Fibroblast of skin of scalp (primary cell): ENCODE data around the gene CHAF1B. TPM values are rescaled to one million over a fixed set of nuclear protein-coding genes. Genes with fewer than 3 reads are reported as not detected.
"Not testable (repeated sequence)": the region's sequence is repeated elsewhere in the genome, so short reads cannot be mapped to it uniquely, and the experiment has no call there.

Experiments used
- DNase-seq: peaks from one replicate; pipeline ENCODE4 v3.0.0-alpha.2; 2013
- polyA plus RNA-seq, 2 experiments: library from polyadenylated mRNA; unstranded; fragments of 120-200 nt; gene quantifications; one replicate each; pipeline ENCODE4 v1.2.1, GENCODE V29; 2013; ENCODE audit not compliant: insufficient read length in 2 of 2

The CHAF1B gene
- polyA plus RNA-seq (2013, experiment 1 of 2; ENCODE audit: insufficient read length) = 8.3 TPM
- polyA plus RNA-seq (2013, experiment 2 of 2; ENCODE audit: insufficient read length) = 8.4 TPM

GRCh38 chr21:36385233-36386030 is at the start of gene CHAF1B:
Gene CHAF1B (plus strand): TSS chr21:36385392. CDS start chr21:36386137, 745 bp downstream.
- peak; percentile 78 for DNase-seq

DNA sequence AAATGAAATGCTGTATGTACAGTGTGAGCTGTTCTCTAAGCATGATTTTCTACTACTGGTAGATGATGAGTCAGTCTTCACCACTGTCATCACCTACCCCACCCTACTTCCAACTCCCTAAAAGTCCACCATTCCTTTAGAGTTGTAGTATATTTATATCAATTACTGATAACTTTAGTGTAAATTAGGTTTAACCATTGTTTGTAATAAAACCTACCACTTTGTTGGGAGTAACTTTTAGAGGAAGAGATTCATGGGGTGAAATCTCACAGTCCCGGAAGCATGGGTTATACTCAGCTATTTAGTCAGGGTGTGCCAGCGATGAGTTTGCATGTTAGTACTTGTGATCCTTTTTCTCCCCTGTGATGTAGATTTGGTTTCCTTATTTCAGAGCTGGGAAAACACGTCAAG is 48.1 kb upstream of the CHAF1B start:
- DNase-seq = peak; percentile 78

- DNase-seq = no peak
Measured at GRCh38 chr21:36338975-36339374, 46.2 kb upstream of the CHAF1B start.

DNA sequence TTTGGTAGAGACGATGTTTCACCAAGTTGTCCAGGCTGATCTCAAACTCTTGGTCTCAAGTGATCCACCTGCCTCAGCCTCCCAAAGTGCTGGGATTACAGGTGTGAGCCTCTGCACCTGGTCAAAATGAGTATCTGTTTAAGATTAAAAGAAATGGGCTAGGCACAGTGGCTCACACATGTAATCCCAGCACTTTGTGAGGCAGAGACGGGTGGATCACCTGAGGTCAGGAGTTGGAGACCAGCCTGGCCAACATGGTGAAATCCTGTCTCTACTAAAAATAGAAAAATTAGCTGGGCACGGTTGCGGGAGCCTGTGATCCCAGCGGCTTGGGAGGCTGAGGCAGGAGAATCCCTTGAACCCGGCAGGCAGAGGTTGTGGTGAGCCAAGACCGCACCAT is 42.6 kb upstream of the CHAF1B start:
- not testable (repeated sequence) for DNase-seq

DNA sequence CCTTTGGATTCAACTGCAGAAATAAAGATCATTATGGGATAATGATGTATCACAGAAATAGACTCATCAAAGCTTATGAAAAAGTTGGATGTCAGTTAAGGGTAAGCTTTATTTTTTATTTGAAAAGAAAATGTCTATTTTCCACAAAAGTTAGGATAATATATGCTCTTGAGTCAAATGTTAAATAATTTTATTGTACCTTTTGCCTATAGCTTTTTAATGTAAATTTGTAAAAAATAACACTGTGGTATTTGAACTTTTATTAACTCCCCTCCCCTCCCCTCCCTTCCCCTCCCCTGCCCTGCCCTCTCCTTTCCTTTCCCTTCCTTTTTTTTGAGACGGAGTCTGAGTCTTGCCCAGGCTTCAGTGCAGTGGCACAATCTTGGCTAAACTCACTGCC is 40.3 kb upstream of the CHAF1B start:
- no peak for DNase-seq

DNA sequence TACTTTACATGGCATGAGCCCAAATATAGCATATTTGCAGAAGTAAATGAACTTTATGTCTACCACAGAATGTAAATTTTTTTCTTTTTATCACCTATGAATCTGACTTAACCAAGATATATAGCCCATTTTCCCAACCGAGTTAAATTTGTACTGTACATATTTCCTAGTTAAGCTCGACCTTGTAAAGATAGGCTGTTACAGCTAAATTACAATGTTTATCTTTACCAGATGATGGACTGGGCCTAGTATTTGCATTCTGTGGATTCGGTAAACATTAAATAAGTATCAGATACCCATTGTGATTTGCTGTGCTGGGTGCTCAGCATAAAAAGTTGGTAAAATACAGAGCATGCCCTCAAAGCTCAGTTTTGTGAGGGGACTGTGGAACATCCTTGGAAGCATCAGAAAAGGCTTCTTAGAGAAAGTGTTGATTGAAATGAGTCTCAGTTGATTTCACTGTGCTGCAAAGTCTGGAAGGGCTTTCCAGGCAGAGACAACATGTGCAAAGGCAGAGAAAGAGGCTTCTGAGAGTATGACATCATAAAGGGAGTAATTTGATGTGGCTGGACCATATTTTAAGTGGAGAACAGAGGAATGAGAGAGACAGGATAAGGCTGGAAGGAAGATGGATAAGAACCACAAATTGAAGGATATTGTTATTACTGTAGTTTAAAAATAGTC is 37.8 kb upstream of the CHAF1B start:
- no peak for DNase-seq

DNA sequence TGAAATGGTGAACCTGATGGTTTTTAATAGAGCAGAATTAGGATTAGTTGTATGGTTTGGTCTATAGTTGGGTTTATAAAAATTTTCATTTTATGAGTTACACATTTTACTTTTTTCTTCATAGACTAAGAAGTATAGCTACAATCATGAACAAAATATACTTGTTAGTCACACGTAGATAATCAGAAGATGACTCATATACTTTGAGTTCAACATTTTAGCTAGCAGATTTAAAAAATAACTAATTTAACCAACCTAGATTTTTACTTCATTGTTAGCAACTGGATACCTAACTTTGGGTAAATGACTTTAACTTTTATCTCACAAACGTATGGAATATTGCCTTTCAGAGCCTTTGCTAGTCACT is 37.2 kb upstream of the CHAF1B start:
- DNase-seq = no peak

- DNase-seq = no peak
Measured at GRCh38 chr21:36349315-36349714, 35.9 kb upstream of the CHAF1B start.

DNA sequence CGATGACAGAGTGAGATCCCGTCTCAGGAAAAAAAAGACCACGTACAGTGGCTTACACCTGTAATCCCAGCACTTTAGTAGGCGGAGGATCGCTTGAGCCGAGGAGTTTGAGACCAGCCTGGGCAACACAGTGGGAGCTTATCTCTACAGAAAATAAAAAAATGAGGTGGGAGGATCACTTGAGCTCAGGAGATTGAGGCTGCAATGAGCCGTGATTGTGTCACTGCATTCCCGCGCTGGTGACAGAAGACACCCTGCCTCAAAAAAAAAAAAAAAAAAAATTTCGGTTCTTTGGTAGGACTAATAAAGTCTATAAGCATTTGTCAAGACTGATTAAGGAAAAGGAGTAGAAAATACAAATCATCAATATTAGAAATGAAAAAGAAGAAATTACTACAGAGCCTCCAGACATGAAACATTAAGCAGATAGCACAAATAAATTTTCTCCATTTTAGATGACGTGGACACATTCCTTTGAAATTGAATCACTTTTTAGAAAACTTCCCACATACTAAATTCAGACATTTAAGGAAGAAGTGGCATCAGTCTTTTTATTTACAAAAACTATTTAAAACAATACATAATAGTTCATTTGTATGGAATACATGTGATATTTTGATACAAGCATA is 34.8 kb upstream of the CHAF1B start:
- DNase-seq = peak; percentile 68

DNA sequence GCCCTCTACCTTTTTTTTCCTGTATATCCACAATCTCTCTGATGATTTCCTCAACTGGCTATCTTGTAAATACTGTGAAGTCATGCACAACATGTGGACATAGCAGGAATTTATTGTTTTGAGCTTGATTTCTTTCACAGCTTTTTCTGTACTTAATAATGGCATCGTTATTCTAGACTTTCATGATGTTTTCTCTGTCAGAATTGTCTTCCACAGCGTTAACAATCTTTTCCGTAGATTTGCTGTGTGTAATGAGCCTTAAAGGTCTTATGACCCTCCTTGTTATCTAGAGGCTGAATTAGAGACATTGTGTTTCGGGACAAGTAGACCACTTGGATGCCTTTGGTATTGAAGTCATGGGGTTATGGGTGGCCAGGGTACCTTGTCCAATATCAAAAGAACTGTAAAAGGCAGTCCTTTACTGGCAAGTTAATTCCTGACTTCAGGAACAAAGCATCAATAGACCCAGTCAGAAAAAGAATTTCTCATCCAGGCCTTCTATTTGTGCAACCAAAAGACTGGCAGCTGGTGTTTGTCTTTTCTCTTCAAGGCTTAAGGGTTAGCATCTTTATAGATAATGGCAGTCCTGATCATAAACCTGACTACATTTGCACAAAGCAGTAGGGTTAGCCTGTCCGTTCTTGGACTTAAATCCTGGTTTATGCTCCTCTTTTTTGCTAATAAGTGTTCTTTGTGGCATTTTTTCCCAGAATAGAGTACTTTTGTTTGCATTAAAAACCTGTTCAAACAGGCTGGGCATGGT is 30.1 kb upstream of the CHAF1B start:
- no peak for DNase-seq

- DNase-seq = no peak
Measured at GRCh38 chr21:36355868-36356267, 29.3 kb upstream of the CHAF1B start.

DNA sequence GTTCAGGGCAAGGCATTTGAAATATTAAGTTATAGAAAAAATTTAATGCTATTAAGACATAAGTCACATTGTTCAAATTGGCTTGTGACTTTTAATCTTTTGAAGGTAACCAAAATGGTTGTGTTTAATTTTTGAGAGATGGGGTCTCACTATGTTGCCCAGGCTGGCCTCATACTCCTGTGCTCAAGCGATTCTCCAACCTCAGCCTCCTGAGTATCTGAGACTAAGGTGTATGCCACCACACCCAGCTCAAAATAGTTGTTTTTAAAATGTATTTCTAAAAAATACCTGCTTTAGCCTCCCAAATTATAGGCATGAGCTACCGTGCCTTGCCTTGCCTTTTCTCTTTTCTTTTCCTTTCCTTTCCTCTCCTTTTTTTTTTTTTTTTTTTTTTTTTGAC is 26.0 kb upstream of the CHAF1B start:
- no peak for DNase-seq

DNA sequence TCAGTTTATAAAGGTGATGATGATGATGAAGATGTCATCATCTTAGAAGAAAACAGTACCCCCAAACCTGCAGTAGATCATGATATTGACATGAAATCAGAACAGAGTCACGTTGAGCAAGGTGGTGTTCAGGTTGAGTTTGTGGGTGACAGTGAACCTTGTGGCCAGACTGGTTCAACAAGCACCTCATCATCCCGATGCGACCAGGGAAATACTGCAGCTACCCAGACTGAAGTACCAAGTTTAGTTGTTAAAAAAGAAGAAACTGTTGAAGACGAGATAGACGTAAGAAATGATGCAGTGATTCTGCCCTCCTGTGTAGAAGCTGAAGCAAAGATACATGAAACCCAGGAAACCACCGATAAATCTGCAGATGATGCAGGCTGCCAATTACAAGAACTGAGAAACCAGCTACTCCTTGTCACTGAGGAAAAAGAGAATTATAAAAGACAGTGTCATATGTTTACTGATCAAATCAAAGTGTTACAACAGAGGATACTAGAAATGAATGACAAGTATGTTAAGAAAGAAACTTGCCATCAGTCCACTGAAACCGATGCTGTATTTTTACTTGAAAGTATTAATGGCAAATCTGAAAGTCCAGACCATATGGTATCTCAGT is 16.0 kb upstream of the CHAF1B start:
- DNase-seq = no peak

DNA sequence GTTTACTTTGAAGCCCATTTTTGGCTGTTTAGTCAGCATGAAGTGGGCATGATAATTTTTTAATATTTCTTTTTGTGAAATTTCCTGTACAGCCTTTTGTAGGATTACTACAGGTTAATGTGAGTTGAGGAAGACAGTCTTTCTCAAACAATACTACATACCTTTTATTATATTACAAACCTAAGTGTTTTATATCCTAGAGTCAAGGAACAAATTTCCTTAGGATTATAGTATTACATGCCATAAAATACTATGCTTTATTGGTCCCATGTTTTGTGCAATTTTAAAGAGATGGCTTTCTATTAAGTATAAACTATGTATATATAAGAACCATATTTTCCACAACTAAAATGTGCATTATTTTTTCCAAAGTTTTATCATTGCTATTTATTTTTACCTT is 9.2 kb upstream of the CHAF1B start:
- DNase-seq = no peak

- DNase-seq = no peak
Measured at GRCh38 chr21:36377391-36377842, 7.8 kb upstream of the CHAF1B start.

DNA sequence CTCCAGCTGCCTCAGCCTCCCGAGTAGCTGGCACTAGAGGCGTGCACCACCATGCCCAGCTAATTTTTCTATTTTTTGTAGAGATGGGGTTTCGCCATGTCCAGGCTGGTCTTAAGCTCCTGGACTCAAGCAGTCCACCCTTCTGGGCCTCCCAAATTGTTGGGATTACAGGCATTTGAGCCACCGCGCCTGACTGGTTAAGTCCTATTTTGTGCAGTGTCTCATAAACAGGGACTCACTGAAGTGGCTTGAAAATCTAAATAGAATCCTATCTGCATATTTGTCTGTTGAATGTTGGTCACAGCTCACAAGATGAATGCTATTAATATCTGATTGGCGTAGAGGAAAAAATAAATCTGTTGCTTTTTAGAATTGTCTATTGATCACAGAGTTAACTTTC is 5.9 kb upstream of the CHAF1B start:
- no peak for DNase-seq

- no peak for DNase-seq
Measured at GRCh38 chr21:36381841-36382589, 3.2 kb upstream of the CHAF1B start.

DNA sequence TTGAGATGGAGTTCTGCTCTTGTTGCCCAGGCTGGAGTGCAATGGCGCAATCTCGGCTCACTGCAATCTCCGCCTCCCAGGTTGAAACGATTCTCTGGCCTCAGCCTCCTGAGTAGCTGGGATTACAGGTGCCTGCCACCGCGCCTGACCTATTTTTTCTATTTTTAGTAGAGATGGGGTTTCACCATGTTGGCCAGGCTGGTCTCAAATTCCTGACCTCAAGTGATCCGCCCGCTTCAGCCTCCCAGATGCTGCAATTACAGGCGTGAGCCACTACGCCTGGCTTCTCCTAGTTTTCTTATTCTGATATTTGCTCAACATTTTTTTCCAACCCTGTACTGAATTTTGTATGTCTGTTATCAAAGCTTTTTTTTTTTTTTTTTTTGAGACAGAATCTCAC is 2.5 kb upstream of the CHAF1B start:
- not testable (repeated sequence) for DNase-seq

DNA sequence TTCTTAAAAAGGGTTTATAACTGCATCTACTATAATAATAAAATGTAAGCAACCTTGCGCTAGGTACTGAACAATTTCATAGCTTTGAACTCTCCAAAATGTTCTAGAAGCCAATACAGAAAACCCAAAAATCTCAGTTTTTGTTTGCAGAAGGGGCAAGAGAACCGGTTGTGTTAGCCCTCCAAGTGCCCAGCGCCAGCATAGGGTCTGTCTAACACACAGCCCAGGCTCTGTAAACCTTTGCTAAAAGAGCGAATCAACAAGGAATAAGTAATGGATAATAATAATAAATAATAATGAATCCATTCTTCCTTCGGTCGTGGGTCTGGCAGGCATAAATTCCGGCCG is 333 bp upstream of the CHAF1B start:
- DNase-seq = no peak

DNA sequence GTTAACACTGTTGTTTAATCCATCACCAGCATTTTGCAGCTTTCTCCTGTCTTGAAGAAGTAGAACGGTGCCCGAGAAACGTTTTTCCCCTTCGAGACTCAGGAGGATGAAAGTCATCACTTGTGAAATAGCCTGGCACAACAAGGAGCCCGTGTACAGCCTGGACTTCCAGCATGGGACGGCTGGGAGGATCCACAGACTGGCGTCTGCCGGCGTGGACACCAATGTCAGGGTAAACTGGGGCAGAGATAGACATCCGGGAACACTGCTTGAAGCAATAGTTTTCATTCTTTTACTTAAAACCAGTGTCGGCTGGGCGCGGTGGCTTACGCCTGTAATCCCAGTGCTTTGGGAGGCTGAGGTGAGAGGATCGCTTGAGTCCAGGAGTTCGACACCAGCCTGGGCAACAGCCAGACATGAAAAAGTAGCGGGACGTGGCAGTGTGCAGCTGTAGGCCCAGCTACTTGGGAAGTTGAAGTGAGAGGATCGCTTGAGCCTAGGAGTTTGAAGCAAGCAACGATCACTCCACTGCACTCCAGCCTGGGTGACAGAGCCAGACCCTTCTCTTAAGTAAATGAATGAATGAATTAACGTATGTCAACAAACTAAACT is 945 bp downstream of the CHAF1B start:
- no peak for DNase-seq

- DNase-seq = no peak
Measured at GRCh38 chr21:36388096-36388495, 2.9 kb downstream of the CHAF1B start.
